ENCODE measurements around the gene KHSRP.

The KHSRP gene

DNA sequence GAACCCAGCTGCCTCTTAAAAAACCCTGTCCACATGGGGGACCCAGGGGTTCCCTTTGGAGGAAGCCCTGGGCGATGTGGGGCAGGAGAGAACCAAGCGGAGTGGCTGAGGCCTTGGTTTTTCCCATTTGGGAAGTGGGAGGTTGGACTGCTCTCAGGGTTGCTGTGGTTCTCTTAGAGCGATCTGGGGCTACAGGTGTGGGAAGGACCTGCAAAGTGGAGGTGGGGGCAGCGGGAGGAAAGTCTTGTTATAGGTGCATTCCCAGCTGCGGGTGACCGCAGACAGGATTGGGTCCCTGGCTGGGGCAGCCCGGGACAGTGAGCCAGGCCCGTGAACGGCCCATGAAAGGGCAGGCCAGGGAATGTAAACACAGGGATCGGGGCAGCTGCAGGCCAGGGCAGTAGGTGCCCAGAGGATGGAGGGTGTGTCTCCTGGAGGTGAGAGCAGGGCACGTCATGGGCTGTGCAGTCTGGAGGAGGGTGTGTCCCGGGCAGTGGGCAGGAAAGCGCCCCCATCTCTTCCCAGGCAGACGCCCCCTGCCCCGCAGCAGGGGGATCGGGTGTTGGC is 34.2 kb upstream of the KHSRP start:
- no peak for DNase-seq (ENCODE audit: low read depth)
- peak overlapping the region; percentile 95 for H3K4me3 ChIP-seq (ENCODE audit: low read depth, low read length)
- TF ChIP-seq, protein P1, sequence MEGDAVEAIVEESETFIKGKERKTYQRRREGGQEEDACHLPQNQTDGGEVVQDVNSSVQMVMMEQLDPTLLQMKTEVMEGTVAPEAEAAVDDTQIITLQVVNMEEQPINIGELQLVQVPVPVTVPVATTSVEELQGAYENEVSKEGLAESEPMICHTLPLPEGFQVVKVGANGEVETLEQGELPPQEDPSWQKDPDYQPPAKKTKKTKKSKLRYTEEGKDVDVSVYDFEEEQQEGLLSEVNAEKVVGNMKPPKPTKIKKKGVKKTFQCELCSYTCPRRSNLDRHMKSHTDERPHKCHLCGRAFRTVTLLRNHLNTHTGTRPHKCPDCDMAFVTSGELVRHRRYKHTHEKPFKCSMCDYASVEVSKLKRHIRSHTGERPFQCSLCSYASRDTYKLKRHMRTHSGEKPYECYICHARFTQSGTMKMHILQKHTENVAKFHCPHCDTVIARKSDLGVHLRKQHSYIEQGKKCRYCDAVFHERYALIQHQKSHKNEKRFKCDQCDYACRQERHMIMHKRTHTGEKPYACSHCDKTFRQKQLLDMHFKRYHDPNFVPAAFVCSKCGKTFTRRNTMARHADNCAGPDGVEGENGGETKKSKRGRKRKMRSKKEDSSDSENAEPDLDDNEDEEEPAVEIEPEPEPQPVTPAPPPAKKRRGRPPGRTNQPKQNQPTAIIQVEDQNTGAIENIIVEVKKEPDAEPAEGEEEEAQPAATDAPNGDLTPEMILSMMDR (IDR thresholded peaks at IDR 0.05; ENCODE audit: low read depth, low read length, missing control alignments) = no peak

DNA sequence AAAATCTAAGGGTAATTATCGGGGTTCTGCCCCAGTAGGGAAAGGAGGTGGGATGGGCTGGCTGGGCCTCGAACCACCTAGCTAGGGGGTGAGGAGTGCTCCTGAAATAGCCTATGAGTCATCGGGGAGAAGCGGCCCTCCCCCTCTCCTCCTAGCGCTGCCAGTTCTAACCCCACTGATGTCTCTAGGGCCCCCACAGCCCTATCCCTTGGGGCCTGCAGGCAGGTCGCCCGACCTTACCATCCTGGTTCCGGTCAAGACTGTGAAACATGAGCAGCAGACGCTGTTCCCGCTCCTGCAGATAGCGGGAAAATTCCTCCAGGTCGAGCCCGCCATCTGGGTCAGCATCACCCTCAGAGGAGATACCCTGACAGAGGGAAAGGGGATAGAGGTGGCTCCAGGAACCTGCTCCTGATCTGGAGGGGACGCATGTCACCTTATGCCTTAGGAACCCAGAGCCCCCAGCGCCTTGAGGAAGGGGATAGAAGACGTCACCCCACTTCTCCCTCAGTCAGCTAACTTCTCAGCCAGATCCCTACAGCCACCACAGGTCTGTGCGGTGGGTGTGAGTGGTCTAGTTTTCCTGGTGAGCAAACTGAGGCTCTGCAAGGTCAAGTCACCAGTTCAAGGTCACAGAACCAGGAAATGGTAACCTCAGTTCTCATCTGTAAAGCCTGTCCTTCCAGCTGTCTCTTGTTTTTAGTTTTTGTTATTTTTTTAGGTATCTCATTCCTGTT is 33.5 kb upstream of the KHSRP start:
- no peak for DNase-seq (ENCODE audit: low read depth)
- peak overlapping the region; percentile 95 for H3K4me3 ChIP-seq (ENCODE audit: low read depth, low read length)
- TF ChIP-seq, protein P1 (IDR thresholded peaks at IDR 0.05; ENCODE audit: low read depth, low read length, missing control alignments) = no peak

DNA sequence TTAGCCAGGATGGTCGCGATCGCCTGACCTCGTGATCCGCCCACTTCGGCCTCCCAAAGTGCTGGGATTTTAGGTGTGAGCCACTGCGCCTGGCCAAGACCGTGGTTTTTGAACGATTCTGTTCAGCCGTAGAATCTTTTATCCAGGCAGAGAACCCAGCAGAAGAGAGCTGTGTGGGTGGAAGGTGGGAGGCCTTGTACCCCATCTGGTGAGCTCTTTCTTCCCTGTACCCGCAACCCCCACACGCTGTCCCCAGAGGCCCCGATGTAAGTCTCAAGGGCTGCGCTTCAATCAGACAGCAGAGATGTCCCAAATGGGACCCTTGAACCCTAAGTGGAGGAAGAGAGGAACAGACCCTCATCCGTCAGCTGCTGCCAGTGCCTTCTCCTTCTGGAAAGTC is 31.3 kb upstream of the KHSRP start:
- TF ChIP-seq, protein P1 (IDR thresholded peaks at IDR 0.05; ENCODE audit: low read depth, low read length, missing control alignments) = no peak

DNA sequence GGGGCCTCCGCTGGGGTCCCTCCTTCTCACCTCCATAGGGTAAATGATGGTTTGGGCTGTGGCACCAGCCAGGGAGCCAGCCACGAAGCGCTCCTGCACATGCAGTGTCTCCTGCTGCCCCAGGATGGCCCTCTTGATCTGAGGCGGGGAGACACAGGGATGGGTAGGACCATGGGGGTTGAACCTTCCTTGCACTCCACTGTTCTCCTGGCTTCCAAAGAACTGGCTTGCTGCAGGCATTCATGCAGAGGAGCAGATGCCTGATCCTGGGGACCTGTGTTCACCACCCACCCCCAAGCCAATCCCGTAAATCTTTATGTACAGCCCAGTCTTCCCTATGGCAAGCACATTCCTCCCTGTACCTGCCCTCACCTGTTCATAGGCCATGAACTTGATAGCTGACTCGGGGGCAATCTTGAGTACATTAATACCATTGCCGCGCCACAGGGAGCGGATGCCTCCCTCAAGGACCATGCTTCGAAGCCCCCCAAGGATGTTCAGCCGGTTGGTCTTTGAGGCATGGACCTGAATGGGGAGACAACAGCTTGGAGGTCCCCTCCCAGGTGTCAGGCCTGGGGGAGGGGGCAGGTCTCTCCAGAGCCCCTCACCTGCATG is 29.4 kb upstream of the KHSRP start:
- no peak overlapping the region for H3K4me3 ChIP-seq (ENCODE audit: low read depth, low read length)
- TF ChIP-seq, protein P1 (IDR thresholded peaks at IDR 0.05; ENCODE audit: low read depth, low read length, missing control alignments) = no peak
- DNase-seq (ENCODE audit: low read depth) = no peak

More for the DNA sequence above, 31.3 kb upstream of the KHSRP start:
- no peak for DNase-seq (ENCODE audit: low read depth)
- H3K4me3 ChIP-seq (ENCODE audit: low read depth, low read length) = no peak overlapping the region

GRCh38 chr19:6452899-6453298 is 28.3 kb upstream of the KHSRP start:
- TF ChIP-seq, protein P1 (IDR thresholded peaks at IDR 0.05; ENCODE audit: low read depth, low read length, missing control alignments) = no peak
- H3K4me3 ChIP-seq (ENCODE audit: low read depth, low read length) = no peak overlapping the region
- DNase-seq (ENCODE audit: low read depth) = no peak

DNA sequence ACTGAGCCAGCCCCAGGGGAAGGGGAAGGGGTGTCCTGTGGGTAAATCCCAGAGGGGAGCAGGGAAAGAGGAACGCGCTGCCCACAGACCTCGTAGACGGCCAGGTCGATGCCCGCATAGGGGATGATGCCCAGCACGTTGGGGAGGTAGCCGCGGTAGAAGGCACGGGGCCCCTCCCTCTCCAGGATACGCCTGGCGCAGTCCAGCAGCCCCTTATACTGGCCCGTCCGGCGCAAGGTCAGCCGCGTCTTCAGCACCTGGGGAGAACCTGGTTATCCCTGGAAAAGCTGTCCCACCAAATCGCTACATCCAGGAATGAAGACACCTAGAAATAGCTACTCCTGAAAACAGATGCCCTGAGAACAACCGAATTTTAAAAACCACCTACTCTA is 27.6 kb upstream of the KHSRP start:
- no peak for DNase-seq (ENCODE audit: low read depth)
- TF ChIP-seq, protein P1 (IDR thresholded peaks at IDR 0.05; ENCODE audit: low read depth, low read length, missing control alignments) = no peak

More for the DNA sequence above, 27.6 kb upstream of the KHSRP start:
- no peak overlapping the region for H3K4me3 ChIP-seq (ENCODE audit: low read depth, low read length)
